ENCODE data around the gene STAP2. TPM values are rescaled to one million over a fixed set of nuclear protein-coding genes. Genes with fewer than 3 reads are reported as not detected.

STAP2 gene
- total RNA-seq, 1 donor from 2014 or later = 6.8 TPM

GRCh38 chr19:4302243-4302640, 36.4 kb downstream of the STAP2 start, which contains the start of gene TMIGD2:
Gene TMIGD2 (minus strand): TSS chr19:4302389. CDS start chr19:4302385, 4 bp downstream.
- Histone ChIP-seq H3K4me1 (peaks cover 10% of the 10 kb centered on the region), H3F3A (ENCODE audit: low read depth) (peaks cover 13% of the 10 kb centered on the region), H3K4me2 (peak within 1 kb of the TSS; percentile 29), H2AFZ (replicated peaks) (peak within 1 kb of the TSS; percentile 95), H3K27me3 (no peaks in the 10 kb centered on the region), H3K9me3 (ENCODE audit: low read depth) (no peaks in the 10 kb centered on the region), H3K79me2 (ENCODE audit: low read depth) (peaks cover 6% of the 10 kb centered on the region), H3K9ac (no peak within 1 kb of the TSS), H3K27ac (peak within 1 kb of the TSS; percentile 63), H4K20me1 (ENCODE audit: low read depth) (no peaks in the 10 kb centered on the region), H3K4me3 (no peak within 1 kb of the TSS), H3K36me3 (no peaks in the 10 kb centered on the region)
- H3K4me1 Mint-ChIP-seq = peaks cover 14% of the 10 kb centered on the region
- DNase-seq (ENCODE audit: low spot score) = no peak
- peak within 1 kb of the TSS; percentile 64 for H3K27ac Mint-ChIP-seq
- peaks cover 4% of the 10 kb centered on the region for H3K27me3 Mint-ChIP-seq (ENCODE audit: insufficient read depth, low read depth)
- peaks cover 2% of the 10 kb centered on the region for H3K9me3 Mint-ChIP-seq
- H3K36me3 Mint-ChIP-seq = peaks cover 6% of the 10 kb centered on the region
- H3K4me3 Mint-ChIP-seq = peak within 1 kb of the TSS; percentile 38
- TF ChIP-seq EZH2phosphoT487 (IDR thresholded peaks at IDR 0.05) (no peak), EZH2 (IDR thresholded peaks at IDR 0.05) (no peak)
- TF ChIP-seq, protein P1, sequence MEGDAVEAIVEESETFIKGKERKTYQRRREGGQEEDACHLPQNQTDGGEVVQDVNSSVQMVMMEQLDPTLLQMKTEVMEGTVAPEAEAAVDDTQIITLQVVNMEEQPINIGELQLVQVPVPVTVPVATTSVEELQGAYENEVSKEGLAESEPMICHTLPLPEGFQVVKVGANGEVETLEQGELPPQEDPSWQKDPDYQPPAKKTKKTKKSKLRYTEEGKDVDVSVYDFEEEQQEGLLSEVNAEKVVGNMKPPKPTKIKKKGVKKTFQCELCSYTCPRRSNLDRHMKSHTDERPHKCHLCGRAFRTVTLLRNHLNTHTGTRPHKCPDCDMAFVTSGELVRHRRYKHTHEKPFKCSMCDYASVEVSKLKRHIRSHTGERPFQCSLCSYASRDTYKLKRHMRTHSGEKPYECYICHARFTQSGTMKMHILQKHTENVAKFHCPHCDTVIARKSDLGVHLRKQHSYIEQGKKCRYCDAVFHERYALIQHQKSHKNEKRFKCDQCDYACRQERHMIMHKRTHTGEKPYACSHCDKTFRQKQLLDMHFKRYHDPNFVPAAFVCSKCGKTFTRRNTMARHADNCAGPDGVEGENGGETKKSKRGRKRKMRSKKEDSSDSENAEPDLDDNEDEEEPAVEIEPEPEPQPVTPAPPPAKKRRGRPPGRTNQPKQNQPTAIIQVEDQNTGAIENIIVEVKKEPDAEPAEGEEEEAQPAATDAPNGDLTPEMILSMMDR (IDR thresholded peaks at IDR 0.05) = no peak

DNA sequence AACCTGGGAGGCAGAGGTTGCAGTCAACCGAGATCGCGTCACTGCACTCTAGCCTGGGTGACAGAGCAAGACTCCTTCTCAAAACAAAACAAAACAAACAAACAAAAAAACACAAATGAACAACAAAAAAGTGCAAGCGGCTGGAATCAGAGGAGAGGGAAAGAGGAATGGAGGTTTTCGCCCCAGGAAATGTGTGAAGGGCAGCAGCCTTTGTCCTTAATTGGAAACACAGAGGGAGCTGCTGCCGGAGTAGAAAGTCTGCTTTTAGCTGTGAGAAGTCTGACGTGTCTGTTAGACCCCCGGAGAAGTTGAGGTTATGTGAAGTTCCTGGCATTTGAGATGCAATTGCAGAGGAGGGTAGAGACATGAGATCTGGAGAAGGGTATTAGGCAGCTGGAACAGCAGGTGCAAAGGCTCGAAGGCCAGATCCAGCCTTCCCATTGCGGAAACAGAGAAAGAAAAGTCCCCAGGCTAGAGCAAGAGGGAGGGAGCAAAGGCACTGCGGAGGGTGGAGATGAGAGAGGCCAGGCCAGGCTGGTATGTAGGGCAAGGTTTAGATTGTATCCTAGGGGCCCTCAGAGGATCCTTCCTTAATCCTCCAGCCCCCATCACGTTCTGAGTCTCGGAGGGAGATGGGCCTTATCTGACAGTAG, 36.9 kb downstream of the STAP2 start:
- peak overlapping the region; percentile 63 for H3K27ac ChIP-seq
- H3K9ac ChIP-seq = no peak overlapping the region
- peak; percentile 32 for DNase-seq (ENCODE audit: low spot score)
- Mint-ChIP-seq H3K4me1 (peaks cover 13% of the 10 kb centered on the region), H3K36me3 (peaks cover 4% of the 10 kb centered on the region), H3K4me3 (peak overlapping the region; percentile 17), H3K9me3 (peaks cover 2% of the 10 kb centered on the region), H3K27me3 (ENCODE audit: insufficient read depth, low read depth) (peaks cover 4% of the 10 kb centered on the region), H3K27ac (peak overlapping the region; percentile 64)
- H3K27me3 ChIP-seq = no peaks in the 10 kb centered on the region
- peak overlapping the region; percentile 29 for H3K4me2 ChIP-seq
- no peak overlapping the region for H3K4me3 ChIP-seq
- H3K4me1 ChIP-seq = peaks cover 10% of the 10 kb centered on the region
- no peak for TF ChIP-seq EZH2phosphoT487 (IDR thresholded peaks at IDR 0.05)
- TF ChIP-seq, protein P1 (IDR thresholded peaks at IDR 0.05) = no peak
- TF ChIP-seq EZH2 (IDR thresholded peaks at IDR 0.05) = no peak
- H3K9me3 ChIP-seq (ENCODE audit: low read depth) = no peaks in the 10 kb centered on the region
- H3F3A ChIP-seq (ENCODE audit: low read depth) = peaks cover 13% of the 10 kb centered on the region
- peak overlapping the region; percentile 95 for H2AFZ ChIP-seq (replicated peaks)
- H4K20me1 ChIP-seq (ENCODE audit: low read depth) = no peaks in the 10 kb centered on the region
- peaks cover 6% of the 10 kb centered on the region for H3K79me2 ChIP-seq (ENCODE audit: low read depth)
- no peaks in the 10 kb centered on the region for H3K36me3 ChIP-seq

DNA sequence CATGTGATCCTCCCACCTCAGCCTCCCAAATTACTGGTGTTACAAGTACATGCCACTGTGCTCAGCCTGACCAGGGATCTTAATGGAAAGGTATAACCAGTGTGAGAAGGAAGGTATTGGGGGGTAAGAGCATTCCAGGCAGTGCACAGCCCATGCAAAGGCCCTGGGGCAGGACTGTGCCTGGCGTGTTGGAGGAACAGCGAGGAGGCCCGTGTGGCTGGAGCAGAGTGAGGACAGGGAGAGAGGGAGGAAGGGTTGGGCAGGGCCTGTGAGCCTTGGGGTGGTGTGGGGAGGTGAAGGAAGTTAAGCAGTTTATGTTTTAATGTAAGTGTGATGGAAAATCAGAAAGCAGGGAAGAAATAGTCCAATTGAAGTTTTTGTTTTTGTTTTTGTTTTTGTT, 38.0 kb downstream of the STAP2 start:
- peak overlapping the region; percentile 46 for H3K4me3 Mint-ChIP-seq
- no peaks in the 10 kb centered on the region for H3K36me3 Mint-ChIP-seq
- H3K27me3 Mint-ChIP-seq (ENCODE audit: insufficient read depth, low read depth) = peaks cover 4% of the 10 kb centered on the region
- peaks cover 6% of the 10 kb centered on the region for H3K79me2 ChIP-seq (ENCODE audit: low read depth)
- H3K9me3 ChIP-seq (ENCODE audit: low read depth) = no peaks in the 10 kb centered on the region
- no peak for DNase-seq (ENCODE audit: low spot score)
- TF ChIP-seq, protein P1 (IDR thresholded peaks at IDR 0.05) = no peak
- TF ChIP-seq EZH2phosphoT487 (IDR thresholded peaks at IDR 0.05) = no peak
- TF ChIP-seq EZH2 (IDR thresholded peaks at IDR 0.05) = no peak
- peaks cover 11% of the 10 kb centered on the region for H3K4me1 Mint-ChIP-seq
- H3K9me3 Mint-ChIP-seq = peaks cover 2% of the 10 kb centered on the region
- no peaks in the 10 kb centered on the region for H4K20me1 ChIP-seq (ENCODE audit: low read depth)
- no peak overlapping the region for H3K9ac ChIP-seq
- H3K4me2 ChIP-seq = no peak overlapping the region
- H3K4me1 ChIP-seq = peaks cover 10% of the 10 kb centered on the region
- H3K36me3 ChIP-seq = no peaks in the 10 kb centered on the region
- H3F3A ChIP-seq (ENCODE audit: low read depth) = peaks cover 11% of the 10 kb centered on the region
- no peak overlapping the region for H3K4me3 ChIP-seq
- H3K27ac ChIP-seq = no peak overlapping the region
- H3K27ac Mint-ChIP-seq = no peak overlapping the region
- H3K27me3 ChIP-seq = no peaks in the 10 kb centered on the region
- no peak overlapping the region for H2AFZ ChIP-seq (replicated peaks)

Data from neural progenitor cell (in vitro differentiated cells).